Lung (tissue), 12 donors: ENCODE measurements around the gene PLCG1. TPM values are rescaled to one million over a fixed set of nuclear protein-coding genes. Genes with fewer than 3 reads are reported as not detected.
A peak's percentile ranks its signal among the peaks of the same experiment; 100 is the strongest.

Source experiments
- ATAC-seq: fragments of 200-7000 bp; cut with Tn5 transposase; one replicate; pipeline ENCODE4 v1.9.1; 2020; ENCODE audit warnings: moderate number of reproducible peaks; ENCODE audit not compliant: insufficient read depth, low FRiP score
- DNase-seq, 3 donors: peaks; one replicate each; pipeline ENCODE4 v3.0.0-alpha.2; 2013 to 2017
- H3K27ac ChIP-seq, 2 donors: one replicate each; pipeline ENCODE4 v1.5.1; 2013; ENCODE audit warnings: mild to moderate bottlenecking in 2 of 2, moderate library complexity in 2 of 2, control low read depth in 1 of 2, inconsistent platforms in 1 of 2, low read depth in 1 of 2, low read length in 1 of 2
- H3K27me3 ChIP-seq, 3 donors: one replicate each; pipeline ENCODE4 v1.5.1; 2013; ENCODE audit warnings: low read length in 2 of 3; ENCODE audit not compliant: control insufficient read depth in 3 of 3, insufficient read depth in 3 of 3
- H3K36me3 ChIP-seq, 4 donors: one replicate each; pipeline ENCODE4 v1.5.1; 2013; ENCODE audit warnings: low read length in 4 of 4, mild to moderate bottlenecking in 1 of 4, moderate library complexity in 1 of 4; ENCODE audit not compliant: control insufficient read depth in 4 of 4, insufficient read depth in 4 of 4
- H3K4me1 ChIP-seq, 5 donors: one replicate each; pipeline ENCODE4 v1.5.1; 2013; ENCODE audit warnings: low read length in 5 of 5, mild to moderate bottlenecking in 2 of 5, moderate library complexity in 1 of 5; ENCODE audit not compliant: control insufficient read depth in 5 of 5, insufficient read depth in 5 of 5
- H3K4me3 ChIP-seq: one replicate; pipeline ENCODE4 v1.5.1; 2013; ENCODE audit warnings: mild to moderate bottlenecking, control low read depth, moderate library complexity
- H3K9ac ChIP-seq, 2 donors: one replicate each; pipeline ENCODE4 v1.5.1; 2013; ENCODE audit warnings: low read length in 2 of 2, control low read depth in 1 of 2; ENCODE audit not compliant: insufficient read depth in 1 of 2
- H3K9me3 ChIP-seq, 4 donors: one replicate each; pipeline ENCODE4 v1.5.1; 2013; ENCODE audit warnings: low read length in 3 of 4, mild to moderate bottlenecking in 1 of 4, moderate library complexity in 1 of 4; ENCODE audit not compliant: control insufficient read depth in 4 of 4, insufficient read depth in 3 of 4
- WGBS, 2 donors: extraction: QIAGEN DNeasy Blood & Tissue Kit; methylation state at CpG; one replicate each; pipeline ENCODE4 v1.1.7; 2013; 5-methylcytosine and 5-hydroxymethylcytosine counted together
- polyA plus RNA-seq, 2 donors: library from polyadenylated mRNA; stranded (reverse); fragments of 200-250 nt; gene quantifications; one replicate each; pipeline ENCODE4 v1.2.1, GENCODE V29; 2013
- total RNA-seq, 2 donors: library from RNA; depleted of rRNA in 1 of 2; stranded (reverse); fragments of >200 nt in 1 of 2; gene quantifications; one replicate each; pipeline ENCODE4 v1.2.1, GENCODE V29; 2014 to 2021
- TF ChIP-seq, protein P1 (sequence below): IDR thresholded peaks from 2 replicates; pipeline ENCODE4 v1.5.1; 2012; ENCODE audit warnings: mild to moderate bottlenecking; ENCODE audit errors: control extremely low read depth, extremely low read depth
- donor health status: control.
- donor health status: control.
- donor health status: Bipolar disorder and iron deficiency.
- donor health status: healthy.
- donor health status: DM: yes; HTN: yes; CAD: no.

The PLCG1 gene
- total and polyA plus RNA-seq, 4 donors = 29.6 to 154 (median 67.1) TPM

DNA sequence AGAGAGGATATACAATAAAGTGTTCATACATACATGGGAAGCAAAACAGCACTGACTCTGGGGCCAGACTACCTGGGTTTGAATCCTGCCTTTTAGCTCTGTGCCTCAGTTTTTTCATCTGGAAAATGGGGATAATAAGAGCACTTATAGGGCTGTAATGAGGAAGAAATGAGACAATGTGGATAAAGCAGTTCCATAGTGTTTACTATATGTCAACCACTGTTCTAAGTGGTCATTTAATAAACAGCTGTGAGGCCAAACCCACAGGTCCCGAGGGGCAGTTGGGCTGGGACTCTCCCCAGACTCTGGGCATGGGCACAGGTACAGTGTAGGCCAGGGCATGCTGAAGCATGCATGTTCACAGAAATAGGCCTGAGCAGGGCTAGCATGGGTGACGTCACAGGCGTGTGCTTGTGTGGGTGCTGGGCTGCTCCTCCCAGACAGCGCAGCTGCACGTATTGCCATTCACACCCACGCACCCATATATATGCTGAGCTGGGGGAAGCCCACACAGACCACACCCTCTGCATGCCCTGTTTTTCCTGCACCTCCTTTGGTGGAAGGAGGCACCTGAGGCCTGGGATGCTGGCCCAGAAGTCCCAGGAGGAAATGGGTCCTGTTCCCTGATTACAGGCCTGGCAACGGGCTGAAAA lies 3.5 kb upstream of the PLCG1 start:
- no peak overlapping the region for H3K9ac ChIP-seq
- no peak overlapping the region for H3K4me3 ChIP-seq
- 81 to 88% methylated on average over 7 of the region's 7 CpGs for WGBS, 2 donors
- H3K36me3 ChIP-seq = no peaks in the 10 kb centered on the region
- H3K9me3 ChIP-seq = no peaks in the 10 kb centered on the region
- no peak for ATAC-seq
- TF ChIP-seq, protein P1, sequence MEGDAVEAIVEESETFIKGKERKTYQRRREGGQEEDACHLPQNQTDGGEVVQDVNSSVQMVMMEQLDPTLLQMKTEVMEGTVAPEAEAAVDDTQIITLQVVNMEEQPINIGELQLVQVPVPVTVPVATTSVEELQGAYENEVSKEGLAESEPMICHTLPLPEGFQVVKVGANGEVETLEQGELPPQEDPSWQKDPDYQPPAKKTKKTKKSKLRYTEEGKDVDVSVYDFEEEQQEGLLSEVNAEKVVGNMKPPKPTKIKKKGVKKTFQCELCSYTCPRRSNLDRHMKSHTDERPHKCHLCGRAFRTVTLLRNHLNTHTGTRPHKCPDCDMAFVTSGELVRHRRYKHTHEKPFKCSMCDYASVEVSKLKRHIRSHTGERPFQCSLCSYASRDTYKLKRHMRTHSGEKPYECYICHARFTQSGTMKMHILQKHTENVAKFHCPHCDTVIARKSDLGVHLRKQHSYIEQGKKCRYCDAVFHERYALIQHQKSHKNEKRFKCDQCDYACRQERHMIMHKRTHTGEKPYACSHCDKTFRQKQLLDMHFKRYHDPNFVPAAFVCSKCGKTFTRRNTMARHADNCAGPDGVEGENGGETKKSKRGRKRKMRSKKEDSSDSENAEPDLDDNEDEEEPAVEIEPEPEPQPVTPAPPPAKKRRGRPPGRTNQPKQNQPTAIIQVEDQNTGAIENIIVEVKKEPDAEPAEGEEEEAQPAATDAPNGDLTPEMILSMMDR = no peak
- no peaks in the 10 kb centered on the region for H3K27me3 ChIP-seq
- peaks cover 0 to 10% (median 3%) of the 10 kb centered on the region in 5 donors for H3K4me1 ChIP-seq
- H3K27ac ChIP-seq = no peak overlapping the region
- no peak for DNase-seq

DNA sequence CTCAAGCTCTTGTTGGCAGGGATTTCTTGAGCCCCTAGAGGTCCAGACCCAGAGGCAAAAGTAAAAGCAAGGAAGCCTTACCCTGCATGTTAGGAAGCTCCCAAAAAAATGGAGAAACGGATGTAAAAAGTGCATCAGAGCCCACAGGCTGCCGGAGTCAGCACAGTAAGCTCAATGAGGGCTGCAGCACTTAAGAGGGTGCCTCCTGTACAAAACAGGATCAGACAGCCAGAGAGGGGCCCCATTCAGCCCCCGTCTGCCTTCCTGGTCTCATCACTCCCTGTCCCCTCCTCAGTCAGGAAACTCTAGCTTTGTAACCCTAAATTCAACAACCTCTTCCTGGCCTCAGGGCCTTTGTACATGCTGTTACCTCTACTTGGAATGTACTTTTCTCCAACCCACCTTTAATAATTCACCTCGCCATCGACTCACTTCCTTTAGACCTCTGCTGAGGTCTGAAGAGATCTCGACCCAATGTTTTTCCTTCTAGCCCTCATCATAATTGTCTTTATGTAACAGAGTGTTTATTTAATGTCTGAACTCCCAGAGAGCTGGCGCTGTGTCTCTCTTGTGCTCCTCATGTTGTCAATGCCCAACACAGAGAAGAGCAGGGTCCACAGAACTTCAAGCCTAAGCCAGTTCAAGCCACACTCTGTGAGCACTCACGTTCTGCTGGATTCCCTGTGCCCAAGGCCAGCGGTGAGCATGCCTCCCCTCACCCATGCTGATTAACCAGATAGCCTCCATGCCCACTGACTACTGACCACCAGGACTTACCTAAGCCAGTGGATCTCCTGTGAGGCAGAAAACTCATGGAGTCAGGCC lies 2.8 kb upstream of the PLCG1 start:
- DNase-seq = no peak
- no peak overlapping the region for H3K4me3 ChIP-seq
- 72 to 77% methylated on average over 9 of the region's 9 CpGs for WGBS, 2 donors
- TF ChIP-seq, protein P1 = no peak
- no peaks in the 10 kb centered on the region for H3K9me3 ChIP-seq
- peaks cover 0 to 17% (median 4%) of the 10 kb centered on the region in 5 donors for H3K4me1 ChIP-seq
- H3K27ac ChIP-seq = no peak overlapping the region
- H3K9ac ChIP-seq = no peak overlapping the region
- ATAC-seq = no peak
- H3K36me3 ChIP-seq = peaks cover 0 to 6% (median 1%) of the 10 kb centered on the region in 4 donors
- no peaks in the 10 kb centered on the region for H3K27me3 ChIP-seq

DNA sequence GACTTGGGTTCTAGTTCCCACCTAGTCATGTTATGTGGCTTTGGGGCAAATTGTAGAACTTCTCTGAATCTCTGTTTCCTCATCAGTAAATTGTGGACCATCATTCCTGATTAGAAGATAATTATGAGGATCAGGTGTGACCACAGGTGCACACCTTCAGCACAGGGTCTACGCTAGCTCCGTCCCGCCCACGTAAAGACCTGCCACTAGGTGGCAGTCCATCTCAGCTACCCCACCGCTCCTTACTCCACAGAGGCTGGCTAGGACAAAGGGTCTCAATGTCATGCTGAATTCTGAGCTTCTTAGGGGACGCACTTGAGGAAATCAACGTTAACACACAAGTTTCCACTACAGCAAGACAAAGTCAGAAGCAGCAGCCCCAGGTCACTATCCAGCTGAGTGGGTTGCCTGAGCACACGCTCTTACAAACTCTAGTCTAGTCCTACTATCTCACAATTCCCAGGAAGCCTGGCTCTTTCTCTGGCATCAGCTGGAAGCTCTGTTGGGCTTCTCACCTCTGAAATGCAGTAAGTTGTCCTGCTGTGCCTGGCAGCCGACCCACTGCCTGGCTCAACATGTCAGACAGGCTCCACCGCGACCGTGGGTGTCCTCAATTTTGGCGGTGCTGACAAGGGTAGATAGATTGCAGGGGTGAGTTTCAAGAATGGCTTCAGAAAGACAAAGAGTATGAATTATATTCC lies 2.0 kb upstream of the PLCG1 start:
- Histone ChIP-seq H3K9me3 (no peaks in the 10 kb centered on the region), H3K9ac (no peak overlapping the region), H3K4me3 (no peak overlapping the region), H3K27ac (no peak overlapping the region), H3K36me3 (peaks cover 0 to 9% (median 2%) of the 10 kb centered on the region in 4 donors), H3K4me1 (peaks cover 0 to 25% (median 9%) of the 10 kb centered on the region in 5 donors), H3K27me3 (no peaks in the 10 kb centered on the region)
- ATAC-seq = no peak
- 48 to 51% methylated on average over 13 of the region's 13 CpGs for WGBS, 2 donors
- DNase-seq = peak in 1 of 3 donors; percentile 46
- TF ChIP-seq, protein P1 = peak; percentile 60
